Activated B cell treated with CpG ODN at 0.5 μM for 24 hours (primary cell): ENCODE results near the gene MORN1. TPM values are rescaled to one million over a fixed set of nuclear protein-coding genes. Genes with fewer than 3 reads are reported as not detected.

ENCODE experiments used
- ATAC-seq: fragments of 200-7000 bp; cut with Tn5 transposase; one replicate; pipeline ENCODE4 v1.10.0; 2021; ENCODE audit warnings: low read depth, mild to moderate bottlenecking, moderate library complexity
- CTCF ChIA-PET: fragments of 350-600 bp; sonication (Branson Sonifier 250); formaldehyde crosslinking; loops from one replicate; lab custom pipeline; 2021; ENCODE audit warnings: antibody characterized with exemption; lab: Charles Lee
- POLR2A ChIA-PET: fragments of 350-600 bp; sonication (Branson Sonifier 250); formaldehyde crosslinking; loops from one replicate; lab custom pipeline; 2021; ENCODE audit warnings: antibody characterized with exemption; lab: Charles Lee
- DNase-seq: peaks from one replicate; pipeline ENCODE4 v3.0.0; 2022
- H3K27ac Mint-ChIP-seq: one replicate; pipeline ENCODE4 v1.8.0; 2020; ENCODE audit warnings: mixed read lengths
- H3K27me3 Mint-ChIP-seq: one replicate; pipeline ENCODE4 v1.8.0; 2021; ENCODE audit warnings: mixed read lengths
- H3K36me3 Mint-ChIP-seq: one replicate; pipeline ENCODE4 v1.8.0; 2021; ENCODE audit warnings: low read depth, mixed read lengths
- H3K4me1 Mint-ChIP-seq: one replicate; pipeline ENCODE4 v1.8.0; 2021; ENCODE audit warnings: mixed read lengths
- H3K4me3 Mint-ChIP-seq: one replicate; pipeline ENCODE4 v1.8.0; 2020; ENCODE audit warnings: mild to moderate bottlenecking, mixed read lengths
- H3K9me3 Mint-ChIP-seq: one replicate; pipeline ENCODE4 v1.8.0; 2020; ENCODE audit warnings: mixed read lengths
- CTCF ChIP-seq: fragments of 200-600 bp; IDR thresholded peaks from one replicate; pipeline ENCODE4 v1.8.0; 2022; ENCODE audit warnings: antibody characterized with exemption, mild to moderate bottlenecking
- intact Hi-C: fragments of 100-400 bp; cut with micrococcal nuclease; formaldehyde crosslinking; loops from one replicate; pipeline ENCODE4 v1.15.1; 2024
- total RNA-seq: library from RNA; stranded (reverse); gene quantifications from 2 replicates; pipeline ENCODE4 v1.2.3, GENCODE V29; 2022

Gene MORN1
- total RNA-seq, 1 donor from 2014 or later = 17.8 TPM

- DNase-seq (no peak), ATAC-seq (no peak)
- Mint-ChIP-seq H3K36me3 (peaks cover 6% of the 10 kb centered on the region), H3K27me3 (no peaks in the 10 kb centered on the region), H3K27ac (no peak overlapping the region), H3K4me1 (peaks cover 28% of the 10 kb centered on the region), H3K4me3 (no peak overlapping the region), H3K9me3 (no peaks in the 10 kb centered on the region)
- intact Hi-C loops = no loop called here
- ChIA-PET POLR2A (no interaction called here), CTCF (no interaction called here)
- TF ChIP-seq CTCF = no peak
Observed at GRCh38 chr1:2376261-2376741, 15.1 kb downstream of the MORN1 start.

DNA sequence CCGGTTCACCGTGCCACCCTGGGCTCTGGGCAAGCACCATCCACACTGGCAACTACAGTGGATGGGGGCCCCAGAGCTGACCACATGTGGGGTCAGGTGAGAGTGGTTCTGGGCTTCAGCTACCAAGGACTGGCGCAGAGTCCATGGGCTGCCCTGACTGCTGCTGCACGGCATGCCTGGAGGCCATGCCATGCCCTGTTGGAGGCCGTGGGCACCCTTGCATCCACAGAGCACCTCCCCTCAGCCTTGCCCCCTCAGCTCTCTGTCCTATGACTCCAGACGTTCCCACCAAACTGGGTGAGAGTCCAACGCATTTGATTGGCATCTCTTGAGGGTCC lies 15.5 kb downstream of the MORN1 start:
- ChIA-PET POLR2A (no interaction called here), CTCF (no interaction called here)
- no peak for DNase-seq
- H3K4me3 Mint-ChIP-seq = no peak overlapping the region
- H3K9me3 Mint-ChIP-seq = no peaks in the 10 kb centered on the region
- no peak for TF ChIP-seq CTCF
- peaks cover 26% of the 10 kb centered on the region for H3K4me1 Mint-ChIP-seq
- intact Hi-C loops = no loop called here
- no peaks in the 10 kb centered on the region for H3K27me3 Mint-ChIP-seq
- no peak for ATAC-seq
- no peak overlapping the region for H3K27ac Mint-ChIP-seq
- H3K36me3 Mint-ChIP-seq = peaks cover 9% of the 10 kb centered on the region

DNA sequence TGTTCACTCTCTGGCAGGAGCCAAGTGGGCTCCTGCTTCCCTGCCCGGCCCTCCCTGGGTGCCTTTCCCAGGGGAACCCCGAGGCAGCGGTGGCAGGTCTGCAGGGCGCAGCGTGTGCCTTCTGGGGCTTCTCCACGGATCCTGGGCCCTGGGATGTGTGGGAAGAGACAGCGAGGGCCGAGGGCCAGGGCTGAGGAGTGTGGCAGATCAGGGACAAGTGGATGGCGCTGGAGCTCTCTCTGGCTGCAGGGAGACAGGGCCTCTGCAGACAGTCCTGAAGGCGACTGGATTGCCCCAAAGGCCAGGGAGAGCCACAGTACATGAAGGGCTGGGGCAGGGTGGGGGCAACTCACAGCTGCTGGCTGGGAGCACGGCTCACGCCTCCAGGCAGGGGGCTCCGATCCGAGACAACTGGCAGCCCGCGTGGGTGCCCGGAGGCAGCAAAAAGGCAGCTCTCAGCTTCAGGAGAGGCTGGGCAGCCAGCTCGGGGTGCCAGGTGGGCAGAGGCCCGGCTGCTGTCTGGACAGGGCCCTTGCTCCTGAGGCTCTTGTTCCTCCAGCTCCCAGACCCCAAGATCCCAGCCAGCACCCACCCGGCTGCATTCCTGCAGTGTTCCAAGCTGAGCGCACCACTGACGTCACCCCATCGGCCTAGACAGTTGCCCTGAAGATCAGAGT lies 16.0 kb downstream of the MORN1 start:
- Mint-ChIP-seq H3K36me3 (peaks cover 9% of the 10 kb centered on the region), H3K27ac (no peak overlapping the region), H3K4me1 (peaks cover 23% of the 10 kb centered on the region), H3K27me3 (no peaks in the 10 kb centered on the region), H3K4me3 (no peak overlapping the region), H3K9me3 (no peaks in the 10 kb centered on the region)
- DNase-seq (no peak), ATAC-seq (no peak)
- TF ChIP-seq CTCF = no peak
- intact Hi-C loops = no loop called here
- ChIA-PET POLR2A (no interaction called here), CTCF (no interaction called here)

DNA sequence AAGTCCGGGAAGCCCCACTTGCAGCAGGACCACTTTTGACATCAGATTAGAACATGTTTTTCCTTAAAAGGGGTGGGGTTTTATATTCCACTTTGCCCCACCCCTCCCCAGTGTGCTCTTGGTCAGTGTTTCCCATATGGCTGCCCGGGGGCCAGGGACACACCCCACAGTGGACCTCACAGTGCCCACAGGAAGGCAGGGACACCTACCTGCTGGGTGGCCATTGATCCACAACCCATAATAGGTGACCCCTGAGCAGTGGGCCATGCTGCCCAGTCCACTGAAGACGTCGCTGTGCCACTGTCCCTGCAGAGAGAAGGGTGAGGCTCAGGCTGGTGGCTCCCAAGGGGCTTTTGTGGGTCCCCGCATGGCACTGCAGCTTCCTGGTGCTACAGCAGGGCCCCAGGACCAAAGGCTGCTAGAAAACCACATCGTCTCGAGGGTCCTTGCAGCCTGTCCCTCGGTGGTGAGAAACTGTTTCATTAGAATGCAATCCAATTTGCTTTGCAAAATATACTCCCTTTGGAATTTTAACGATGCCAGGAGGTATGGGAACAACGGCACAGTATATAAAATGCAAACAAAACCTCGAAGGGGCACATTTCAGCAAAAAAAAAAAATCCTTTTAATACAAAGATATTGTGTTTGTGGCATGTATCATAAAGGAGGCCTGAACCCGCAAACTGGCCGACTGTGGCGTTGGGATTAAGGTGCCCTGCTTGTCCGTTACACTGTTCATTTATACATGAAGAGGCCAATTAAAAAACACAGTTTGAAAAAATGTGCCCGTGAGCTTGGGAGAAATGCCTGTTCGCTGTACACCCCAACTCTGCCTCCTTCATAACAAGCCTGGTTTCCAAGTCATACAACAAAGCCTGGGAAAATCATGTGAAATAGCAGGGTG lies 16.9 kb downstream of the MORN1 start:
- DNase-seq = peak; percentile 7
- no peaks in the 10 kb centered on the region for H3K27me3 Mint-ChIP-seq
- no peak overlapping the region for H3K27ac Mint-ChIP-seq
- intact Hi-C loops = no loop called here
- H3K4me3 Mint-ChIP-seq = no peak overlapping the region
- no peaks in the 10 kb centered on the region for H3K9me3 Mint-ChIP-seq
- H3K36me3 Mint-ChIP-seq = peaks cover 14% of the 10 kb centered on the region
- peaks cover 16% of the 10 kb centered on the region for H3K4me1 Mint-ChIP-seq
- POLR2A ChIA-PET = no interaction called here
- CTCF ChIA-PET = no interaction called here
- ATAC-seq = no peak
- TF ChIP-seq CTCF = no peak

DNA sequence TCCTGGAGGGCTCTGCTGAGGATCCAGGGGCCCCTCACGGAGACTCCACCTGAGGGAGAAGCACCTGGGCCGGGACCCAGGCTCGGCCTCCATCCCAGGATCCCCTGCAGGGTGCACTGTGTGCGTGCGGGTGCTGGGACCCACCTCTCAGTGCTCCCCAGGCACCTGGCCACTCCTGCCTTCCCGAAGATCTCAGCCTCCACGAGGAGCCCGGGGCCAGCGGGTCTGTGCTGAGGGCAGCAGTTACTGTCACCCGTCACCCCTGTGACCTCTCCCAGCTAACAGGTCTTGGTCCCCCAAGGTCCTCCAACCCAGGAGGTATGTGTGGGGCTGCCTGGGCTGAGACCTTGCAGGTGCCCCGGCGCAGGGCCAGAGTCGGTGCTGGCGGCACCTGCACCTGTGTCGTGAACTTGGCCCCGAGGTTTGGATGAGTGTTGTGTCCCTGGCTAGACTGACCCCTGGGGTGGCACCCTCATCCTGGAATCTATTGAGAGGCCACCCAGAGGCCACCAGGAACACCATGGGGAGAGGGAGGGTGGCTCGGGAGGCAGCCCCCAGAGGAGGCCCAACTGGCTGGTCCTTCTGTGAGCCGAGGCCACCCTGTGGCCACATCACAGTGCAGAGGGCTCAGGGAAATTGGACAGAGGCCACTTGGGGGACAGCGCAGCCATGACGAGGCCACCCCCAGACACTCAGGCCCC lies 17.7 kb downstream of the MORN1 start:
- no peak for TF ChIP-seq CTCF
- ChIA-PET POLR2A (no interaction called here), CTCF (no interaction called here)
- no peak overlapping the region for H3K27ac Mint-ChIP-seq
- H3K36me3 Mint-ChIP-seq = peaks cover 14% of the 10 kb centered on the region
- peaks cover 8% of the 10 kb centered on the region for H3K4me1 Mint-ChIP-seq
- no peak for ATAC-seq
- peak; percentile 12 for DNase-seq
- H3K9me3 Mint-ChIP-seq = no peaks in the 10 kb centered on the region
- intact Hi-C loops = no loop called here
- H3K27me3 Mint-ChIP-seq = no peaks in the 10 kb centered on the region
- H3K4me3 Mint-ChIP-seq = no peak overlapping the region
